ENCODE results near the gene LRRC3.
A peak's percentile ranks its signal among the peaks of the same experiment; 100 is the strongest.
"Not testable (repeated sequence)": the region's sequence is repeated elsewhere in the genome, so short reads cannot be mapped to it uniquely, and the experiment has no call there.

LRRC3 gene

GRCh38 chr21:44454747-44455523, at the start of gene LRRC3:
Gene LRRC3 (plus strand): TSS chr21:44455510. CDS start chr21:44456645, 1,135 bp downstream.
- DNase-seq (ENCODE audit: low read depth), result no peak

- peak; percentile 12 for DNase-seq (ENCODE audit: low read depth)
Observed at GRCh38 chr21:44405948-44406872, 49.1 kb upstream of the LRRC3 start.

GRCh38 chr21:44406953-44407352, 48.4 kb upstream of the LRRC3 start:
- DNase-seq (ENCODE audit: low read depth), result no peak

- no peak for DNase-seq (ENCODE audit: low read depth)
Observed at GRCh38 chr21:44407493-44407892, 47.8 kb upstream of the LRRC3 start.

- DNase-seq (ENCODE audit: low read depth), result no peak
Observed at GRCh38 chr21:44408226-44408625, 47.1 kb upstream of the LRRC3 start.

GRCh38 chr21:44413566-44414290, 41.6 kb upstream of the LRRC3 start:
- no peak for DNase-seq (ENCODE audit: low read depth)

GRCh38 chr21:44414291-44415072, 40.8 kb upstream of the LRRC3 start:
- no peak for DNase-seq (ENCODE audit: low read depth)

GRCh38 chr21:44415073-44416025, 40.0 kb upstream of the LRRC3 start:
- no peak for DNase-seq (ENCODE audit: low read depth)

- DNase-seq (ENCODE audit: low read depth), result no peak
Observed at GRCh38 chr21:44416193-44416592, 39.1 kb upstream of the LRRC3 start.

GRCh38 chr21:44417621-44418107, 37.6 kb upstream of the LRRC3 start:
- DNase-seq (ENCODE audit: low read depth), result not testable (repeated sequence)

GRCh38 chr21:44418108-44418875, 37.0 kb upstream of the LRRC3 start:
- DNase-seq (ENCODE audit: low read depth), result no peak

- no peak for DNase-seq (ENCODE audit: low read depth)
Observed at GRCh38 chr21:44418876-44419230, 36.5 kb upstream of the LRRC3 start.

GRCh38 chr21:44419679-44420078, 35.6 kb upstream of the LRRC3 start:
- DNase-seq (ENCODE audit: low read depth), result no peak

- DNase-seq (ENCODE audit: low read depth), result no peak
Observed at GRCh38 chr21:44420416-44421205, 34.7 kb upstream of the LRRC3 start.

GRCh38 chr21:44421901-44422840, 33.1 kb upstream of the LRRC3 start:
- no peak for DNase-seq (ENCODE audit: low read depth)

GRCh38 chr21:44423312-44423821, 31.9 kb upstream of the LRRC3 start:
- no peak for DNase-seq (ENCODE audit: low read depth)

GRCh38 chr21:44423941-44424607, 31.2 kb upstream of the LRRC3 start:
- no peak for DNase-seq (ENCODE audit: low read depth)
